ENCODE data around the gene SLC18A3. TPM values are rescaled to one million over a fixed set of nuclear protein-coding genes. Genes with fewer than 3 reads are reported as not detected.

Gene SLC18A3
- total and polyA plus RNA-seq, 7 donors, result 0.16 to 2.5 (median 0.83) TPM; not detected in 3

GRCh38 chr10:49595003-49595712 is 15.0 kb upstream of the SLC18A3 start:
- intact Hi-C loops (cut with DNase I), result no loop called here
- TF ChIP-seq EP300 (IDR thresholded peaks at IDR 0.05) (no peak), POLR2A (IDR thresholded peaks at IDR 0.05) (no peak), POLR2AphosphoS5 (IDR thresholded peaks at IDR 0.05) (no peak), CTCF (IDR thresholded peaks at IDR 0.05) (no peak)
- 57 to 73% methylated on average over 10 of the region's 10 CpGs for WGBS, 2 donors
- DNase-seq, result no peak
- Histone ChIP-seq H3K9me3 (no peaks in the 10 kb centered on the region), H3K27me3 (peaks cover 0 to 16% (median 0%) of the 10 kb centered on the region in 3 donors), H3K36me3 (no peaks in the 10 kb centered on the region), H3K4me3 (no peak overlapping the region), H3K27ac (no peak overlapping the region), H3K4me1 (no peaks in the 10 kb centered on the region)

GRCh38 chr10:49595713-49596492 is 14.2 kb upstream of the SLC18A3 start:
- Histone ChIP-seq H3K27ac (no peak overlapping the region), H3K27me3 (peaks cover 0 to 16% (median 0%) of the 10 kb centered on the region in 3 donors), H3K4me1 (no peaks in the 10 kb centered on the region), H3K4me3 (no peak overlapping the region), H3K36me3 (no peaks in the 10 kb centered on the region), H3K9me3 (no peaks in the 10 kb centered on the region)
- 70 to 77% methylated on average over 13 of the region's 13 CpGs for WGBS, 2 donors
- no peak for TF ChIP-seq CTCF (IDR thresholded peaks at IDR 0.05)
- TF ChIP-seq EP300 (IDR thresholded peaks at IDR 0.05), result no peak
- no peak for TF ChIP-seq POLR2AphosphoS5 (IDR thresholded peaks at IDR 0.05)
- TF ChIP-seq POLR2A (IDR thresholded peaks at IDR 0.05), result no peak
- no peak for DNase-seq
- intact Hi-C loops (cut with DNase I), result no loop called here

GRCh38 chr10:49596493-49596809 is 13.7 kb upstream of the SLC18A3 start:
- no peak overlapping the region for H3K4me3 ChIP-seq
- H3K9me3 ChIP-seq, result no peaks in the 10 kb centered on the region
- no peaks in the 10 kb centered on the region for H3K36me3 ChIP-seq
- no peak for DNase-seq
- intact Hi-C loops (cut with DNase I), result no loop called here
- H3K27me3 ChIP-seq, result peaks cover 0 to 18% (median 1%) of the 10 kb centered on the region in 3 donors
- 35 to 59% methylated on average over 3 of the region's 3 CpGs for WGBS, 2 donors
- no peak overlapping the region for H3K27ac ChIP-seq
- H3K4me1 ChIP-seq, result no peaks in the 10 kb centered on the region
- TF ChIP-seq CTCF (IDR thresholded peaks at IDR 0.05) (no peak), POLR2AphosphoS5 (IDR thresholded peaks at IDR 0.05) (no peak)

- DNase-seq, result no peak
- WGBS, 2 donors, result 79 to 81% methylated on average over 3 of the region's 3 CpGs
- intact Hi-C loops (cut with DNase I), result no loop called here
- TF ChIP-seq POLR2AphosphoS5 (IDR thresholded peaks at IDR 0.05), result no peak
- TF ChIP-seq CTCF (IDR thresholded peaks at IDR 0.05), result no peak
- no peak for TF ChIP-seq EP300 (IDR thresholded peaks at IDR 0.05)
- TF ChIP-seq POLR2A (IDR thresholded peaks at IDR 0.05), result no peak
- Histone ChIP-seq H3K36me3 (no peaks in the 10 kb centered on the region), H3K27me3 (peaks cover 0 to 22% (median 5%) of the 10 kb centered on the region in 3 donors), H3K4me3 (no peak overlapping the region), H3K9me3 (no peaks in the 10 kb centered on the region), H3K4me1 (no peaks in the 10 kb centered on the region), H3K27ac (no peak overlapping the region)
Observed at GRCh38 chr10:49596836-49597235, 13.3 kb upstream of the SLC18A3 start.

All from sigmoid colon (tissue), 7 donors.